ENCODE results near the gene RHBDF1.

DNA sequence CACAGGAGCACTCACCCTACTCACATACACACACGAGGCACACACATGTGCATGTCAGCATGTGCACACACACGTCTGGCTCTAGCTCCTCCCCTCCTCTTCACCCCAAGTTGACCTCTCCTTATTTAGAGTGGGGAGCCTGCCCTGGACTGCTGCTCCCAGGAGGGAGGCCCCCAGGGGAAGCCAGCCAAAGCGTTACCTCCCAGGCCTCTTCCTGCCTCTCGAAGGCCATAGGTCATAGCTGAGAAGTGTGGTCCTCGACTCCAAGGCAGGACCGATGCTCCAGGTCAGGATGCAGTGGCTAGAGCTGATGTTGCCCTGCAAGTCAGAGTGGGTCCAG is 37.8 kb downstream of the RHBDF1 start:
- TF ChIP-seq, protein P1, sequence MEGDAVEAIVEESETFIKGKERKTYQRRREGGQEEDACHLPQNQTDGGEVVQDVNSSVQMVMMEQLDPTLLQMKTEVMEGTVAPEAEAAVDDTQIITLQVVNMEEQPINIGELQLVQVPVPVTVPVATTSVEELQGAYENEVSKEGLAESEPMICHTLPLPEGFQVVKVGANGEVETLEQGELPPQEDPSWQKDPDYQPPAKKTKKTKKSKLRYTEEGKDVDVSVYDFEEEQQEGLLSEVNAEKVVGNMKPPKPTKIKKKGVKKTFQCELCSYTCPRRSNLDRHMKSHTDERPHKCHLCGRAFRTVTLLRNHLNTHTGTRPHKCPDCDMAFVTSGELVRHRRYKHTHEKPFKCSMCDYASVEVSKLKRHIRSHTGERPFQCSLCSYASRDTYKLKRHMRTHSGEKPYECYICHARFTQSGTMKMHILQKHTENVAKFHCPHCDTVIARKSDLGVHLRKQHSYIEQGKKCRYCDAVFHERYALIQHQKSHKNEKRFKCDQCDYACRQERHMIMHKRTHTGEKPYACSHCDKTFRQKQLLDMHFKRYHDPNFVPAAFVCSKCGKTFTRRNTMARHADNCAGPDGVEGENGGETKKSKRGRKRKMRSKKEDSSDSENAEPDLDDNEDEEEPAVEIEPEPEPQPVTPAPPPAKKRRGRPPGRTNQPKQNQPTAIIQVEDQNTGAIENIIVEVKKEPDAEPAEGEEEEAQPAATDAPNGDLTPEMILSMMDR (IDR thresholded peaks at IDR 0.05) = no peak
- TF ChIP-seq POLR2A (IDR thresholded peaks at IDR 0.05) = no peak
